Left renal cortex interstitium (tissue), 4 donors: ENCODE results near the gene VPS26B. TPM values are rescaled to one million over a fixed set of nuclear protein-coding genes. Genes with fewer than 3 reads are reported as not detected.
"Not testable (repeated sequence)": the region's sequence is repeated elsewhere in the genome, so short reads cannot be mapped to it uniquely, and the experiment has no call there.

ENCODE experiments used
- DNase-seq, 4 donors: peaks; one replicate each; pipeline ENCODE4 v3.0.0-alpha.2; 2013; ENCODE audit warnings: low read depth in 4 of 4, low spot score in 2 of 4, missing footprints in 1 of 4
- polyA plus RNA-seq, 4 donors: library from polyadenylated mRNA; unstranded; fragments of 120-200 nt; gene quantifications; one replicate each; pipeline ENCODE4 v1.2.1, GENCODE V29; 2013; ENCODE audit not compliant: insufficient read length in 4 of 4

The VPS26B gene
- polyA plus RNA-seq, 4 donors = 45.3 to 66.2 (median 55.2) TPM

GRCh38 chr11:134276396-134277182 is 52.1 kb downstream of the VPS26B start:
- no peak for DNase-seq

GRCh38 chr11:134277183-134278001 is 52.9 kb downstream of the VPS26B start:
- DNase-seq = no peak

- DNase-seq = no peak
Observed at GRCh38 chr11:134278356-134278755, 53.9 kb downstream of the VPS26B start.

GRCh38 chr11:134281635-134282034 is 57.2 kb downstream of the VPS26B start:
- DNase-seq = not testable (repeated sequence)

GRCh38 chr11:134282121-134283045 is 57.9 kb downstream of the VPS26B start:
- DNase-seq = no peak

- no peak for DNase-seq
Observed at GRCh38 chr11:134283461-134284230, 59.2 kb downstream of the VPS26B start.

- DNase-seq = not testable (repeated sequence)
Observed at GRCh38 chr11:134284349-134284748, 59.9 kb downstream of the VPS26B start.

- no peak for DNase-seq
Observed at GRCh38 chr11:134287561-134287960, 63.1 kb downstream of the VPS26B start.

- no peak for DNase-seq
Observed at GRCh38 chr11:134288486-134288885, 64.0 kb downstream of the VPS26B start.

GRCh38 chr11:134289167-134289566 is 64.7 kb downstream of the VPS26B start:
- DNase-seq = no peak

- DNase-seq = no peak
Observed at GRCh38 chr11:134289789-134290188, 65.3 kb downstream of the VPS26B start.

GRCh38 chr11:134290646-134291045 is 66.2 kb downstream of the VPS26B start:
- no peak for DNase-seq

- DNase-seq = no peak
Observed at GRCh38 chr11:134291196-134291595, 66.7 kb downstream of the VPS26B start.

GRCh38 chr11:134292661-134293060 is 68.2 kb downstream of the VPS26B start:
- no peak for DNase-seq

- DNase-seq = no peak
Observed at GRCh38 chr11:134293119-134294113, 68.9 kb downstream of the VPS26B start.

- no peak for DNase-seq
Observed at GRCh38 chr11:134294664-134295063, 70.2 kb downstream of the VPS26B start.
